ENCODE measurements around the gene MAOA.

MAOA gene

DNA sequence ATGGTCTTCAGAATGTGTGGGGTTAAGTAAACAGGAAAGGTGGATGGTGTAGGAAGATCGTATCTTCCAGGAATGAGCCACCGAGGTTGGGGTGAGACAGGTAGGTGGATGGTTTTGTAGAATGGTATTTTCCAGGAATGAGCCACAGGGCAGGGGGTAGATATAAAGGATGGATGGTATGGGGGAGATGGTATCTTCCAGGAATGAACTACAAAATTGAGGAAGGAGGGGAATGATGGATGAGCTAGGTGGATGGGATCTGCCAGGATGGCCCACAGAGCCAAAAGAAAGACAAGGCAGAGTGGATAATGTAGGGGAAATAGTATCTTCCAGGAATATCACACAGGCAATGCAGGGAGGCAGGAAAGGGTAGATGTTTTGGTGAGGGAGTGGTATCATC, 60.0 kb downstream of the MAOA start:
- TF ChIP-seq, protein P1, sequence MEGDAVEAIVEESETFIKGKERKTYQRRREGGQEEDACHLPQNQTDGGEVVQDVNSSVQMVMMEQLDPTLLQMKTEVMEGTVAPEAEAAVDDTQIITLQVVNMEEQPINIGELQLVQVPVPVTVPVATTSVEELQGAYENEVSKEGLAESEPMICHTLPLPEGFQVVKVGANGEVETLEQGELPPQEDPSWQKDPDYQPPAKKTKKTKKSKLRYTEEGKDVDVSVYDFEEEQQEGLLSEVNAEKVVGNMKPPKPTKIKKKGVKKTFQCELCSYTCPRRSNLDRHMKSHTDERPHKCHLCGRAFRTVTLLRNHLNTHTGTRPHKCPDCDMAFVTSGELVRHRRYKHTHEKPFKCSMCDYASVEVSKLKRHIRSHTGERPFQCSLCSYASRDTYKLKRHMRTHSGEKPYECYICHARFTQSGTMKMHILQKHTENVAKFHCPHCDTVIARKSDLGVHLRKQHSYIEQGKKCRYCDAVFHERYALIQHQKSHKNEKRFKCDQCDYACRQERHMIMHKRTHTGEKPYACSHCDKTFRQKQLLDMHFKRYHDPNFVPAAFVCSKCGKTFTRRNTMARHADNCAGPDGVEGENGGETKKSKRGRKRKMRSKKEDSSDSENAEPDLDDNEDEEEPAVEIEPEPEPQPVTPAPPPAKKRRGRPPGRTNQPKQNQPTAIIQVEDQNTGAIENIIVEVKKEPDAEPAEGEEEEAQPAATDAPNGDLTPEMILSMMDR (conservative IDR thresholded peaks at IDR 0.05; ENCODE audit: low read depth, low read length) = no peak
- Histone ChIP-seq H3K79me2 (ENCODE audit: insufficient read depth, low read depth) (no peaks in the 10 kb centered on the region), H3K4me3 (IDR thresholded peaks at IDR 0.05; ENCODE audit: insufficient read depth, low read depth, low read length) (no peak overlapping the region), H4K20me1 (ENCODE audit: insufficient read depth) (no peaks in the 10 kb centered on the region), H3K9ac (no peak overlapping the region), H2AFZ (ENCODE audit: low read depth) (no peak overlapping the region), H3K27me3 (ENCODE audit: insufficient read depth, low read depth) (no peaks in the 10 kb centered on the region), H3K27ac (no peak overlapping the region), H3K4me2 (no peak overlapping the region), H3K36me3 (ENCODE audit: insufficient read depth) (no peaks in the 10 kb centered on the region), H3K4me1 (ENCODE audit: low read depth, poor library complexity, severe bottlenecking) (no peaks in the 10 kb centered on the region)

DNA sequence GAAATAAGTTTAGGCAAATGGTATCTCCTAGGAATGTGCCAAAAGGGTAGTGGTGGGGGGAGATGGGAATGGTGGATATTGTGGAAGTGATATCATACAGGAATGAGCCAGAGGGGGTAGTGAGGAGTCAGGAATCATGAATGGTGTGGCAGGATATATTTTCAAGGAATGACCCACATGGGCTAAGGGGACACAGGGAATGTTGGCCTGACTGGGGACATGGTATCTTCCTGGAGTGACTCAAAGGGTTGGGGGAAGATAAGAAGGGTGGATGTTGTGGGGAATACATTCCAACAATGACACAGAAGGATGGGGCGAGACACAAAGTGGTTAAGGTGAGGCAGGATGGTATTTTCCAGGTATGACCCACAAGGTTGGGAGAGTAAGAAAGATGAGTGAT, 60.6 kb downstream of the MAOA start:
- no peak overlapping the region for H2AFZ ChIP-seq (ENCODE audit: low read depth)
- H3K4me1 ChIP-seq (ENCODE audit: low read depth, poor library complexity, severe bottlenecking) = no peaks in the 10 kb centered on the region
- TF ChIP-seq, protein P1 (conservative IDR thresholded peaks at IDR 0.05; ENCODE audit: low read depth, low read length) = no peak

DNA sequence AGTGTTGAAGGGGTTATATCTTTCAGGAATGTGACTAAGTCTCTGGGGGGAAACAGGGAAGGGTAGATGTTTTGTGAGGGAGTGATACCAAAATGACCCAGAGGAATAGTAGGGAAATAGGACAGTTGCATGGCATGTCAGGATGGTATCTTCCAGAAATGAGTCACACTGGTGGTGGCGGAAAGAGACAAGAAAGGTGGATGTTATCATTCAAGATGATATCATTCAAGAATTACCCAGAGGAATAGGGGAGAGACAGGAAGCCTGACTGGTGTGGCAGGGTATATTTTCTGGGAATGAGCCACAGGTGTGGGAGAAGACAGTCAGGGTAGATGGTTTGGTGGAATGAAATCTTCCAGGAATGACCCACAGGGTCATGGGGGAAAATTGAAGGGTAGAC, 61.1 kb downstream of the MAOA start:
- H3K27ac ChIP-seq = no peak overlapping the region
- H3K9ac ChIP-seq = no peak overlapping the region
- H3K4me1 ChIP-seq (ENCODE audit: low read depth, poor library complexity, severe bottlenecking) = no peaks in the 10 kb centered on the region
- no peak overlapping the region for H3K4me2 ChIP-seq
- no peaks in the 10 kb centered on the region for H3K36me3 ChIP-seq (ENCODE audit: insufficient read depth)
- TF ChIP-seq, protein P1 (conservative IDR thresholded peaks at IDR 0.05; ENCODE audit: low read depth, low read length) = no peak
- no peaks in the 10 kb centered on the region for H3K79me2 ChIP-seq (ENCODE audit: insufficient read depth, low read depth)
- no peaks in the 10 kb centered on the region for H4K20me1 ChIP-seq (ENCODE audit: insufficient read depth)
- no peaks in the 10 kb centered on the region for H3K27me3 ChIP-seq (ENCODE audit: insufficient read depth, low read depth)
- H3K4me3 ChIP-seq (IDR thresholded peaks at IDR 0.05; ENCODE audit: insufficient read depth, low read depth, low read length) = no peak overlapping the region
- no peak overlapping the region for H2AFZ ChIP-seq (ENCODE audit: low read depth)

More for the DNA sequence above, 60.6 kb downstream of the MAOA start:
- H3K36me3 ChIP-seq (ENCODE audit: insufficient read depth) = no peaks in the 10 kb centered on the region
- H4K20me1 ChIP-seq (ENCODE audit: insufficient read depth) = no peaks in the 10 kb centered on the region
- no peaks in the 10 kb centered on the region for H3K79me2 ChIP-seq (ENCODE audit: insufficient read depth, low read depth)
- no peaks in the 10 kb centered on the region for H3K27me3 ChIP-seq (ENCODE audit: insufficient read depth, low read depth)
- H3K9ac ChIP-seq = no peak overlapping the region
- no peak overlapping the region for H3K4me3 ChIP-seq (IDR thresholded peaks at IDR 0.05; ENCODE audit: insufficient read depth, low read depth, low read length)
- H3K27ac ChIP-seq = no peak overlapping the region
- no peak overlapping the region for H3K4me2 ChIP-seq

DNA sequence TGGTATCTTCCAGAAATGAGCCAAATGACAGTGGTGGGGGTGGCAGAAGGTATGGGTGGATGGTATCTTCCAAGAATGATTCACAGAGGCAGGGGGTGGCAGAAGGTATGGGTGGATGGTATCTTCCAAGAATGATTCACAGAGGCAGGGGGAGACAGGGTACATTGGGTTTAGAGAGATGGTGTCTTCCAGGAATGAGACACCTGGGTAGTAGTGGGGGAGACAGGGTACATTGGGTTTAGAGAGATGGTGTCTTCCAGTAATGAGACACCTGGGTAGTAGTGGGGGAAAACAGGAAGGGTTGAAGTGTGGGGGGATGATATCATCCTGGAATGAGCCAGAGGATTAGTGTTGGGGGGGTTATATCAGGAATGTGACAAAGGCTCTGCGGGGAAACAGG, 62.0 kb downstream of the MAOA start:
- no peak overlapping the region for H2AFZ ChIP-seq (ENCODE audit: low read depth)
- H4K20me1 ChIP-seq (ENCODE audit: insufficient read depth) = no peaks in the 10 kb centered on the region
- H3K36me3 ChIP-seq (ENCODE audit: insufficient read depth) = no peaks in the 10 kb centered on the region
- H3K4me3 ChIP-seq (IDR thresholded peaks at IDR 0.05; ENCODE audit: insufficient read depth, low read depth, low read length) = no peak overlapping the region
- TF ChIP-seq, protein P1 (conservative IDR thresholded peaks at IDR 0.05; ENCODE audit: low read depth, low read length) = no peak
- H3K79me2 ChIP-seq (ENCODE audit: insufficient read depth, low read depth) = no peaks in the 10 kb centered on the region
- H3K9ac ChIP-seq = no peak overlapping the region
- H3K4me2 ChIP-seq = no peak overlapping the region
- no peaks in the 10 kb centered on the region for H3K4me1 ChIP-seq (ENCODE audit: low read depth, poor library complexity, severe bottlenecking)
- no peak overlapping the region for H3K27ac ChIP-seq
- H3K27me3 ChIP-seq (ENCODE audit: insufficient read depth, low read depth) = no peaks in the 10 kb centered on the region
